GM18519 (cell line): Measurements from ENCODE around the gene KLHL26.

Experiments used
- ATAC-seq: cut with Tn5 transposase; IDR thresholded peaks from one replicate; pipeline ENCODE4 v1.9.1; 2021; ENCODE audit warnings: mild to moderate bottlenecking, moderate library complexity; ENCODE audit not compliant: unreplicated experiment, low FRiP score

Gene KLHL26

GRCh38 chr19:18612051-18612771, 24.6 kb upstream of the KLHL26 start:
- ATAC-seq: no peak

- ATAC-seq: no peak
Observed at GRCh38 chr19:18612772-18613588, 23.8 kb upstream of the KLHL26 start, which contains the start of gene TMEM59L. Gene TMEM59L, plus strand, starts transcription at chr19:18612870. Its CDS starts 89 bp downstream, at chr19:18612959.

GRCh38 chr19:18613589-18614234, 23.1 kb upstream of the KLHL26 start:
- no peak for ATAC-seq

- ATAC-seq: no peak
Observed at GRCh38 chr19:18616023-18616422, 20.8 kb upstream of the KLHL26 start.

- ATAC-seq: no peak
Observed at GRCh38 chr19:18617562-18617961, 19.3 kb upstream of the KLHL26 start.

- no peak for ATAC-seq
Observed at GRCh38 chr19:18618236-18618635, 18.6 kb upstream of the KLHL26 start.

- no peak for ATAC-seq
Observed at GRCh38 chr19:18620311-18620710, 16.5 kb upstream of the KLHL26 start.

- ATAC-seq: no peak
Observed at GRCh38 chr19:18620902-18621301, 15.9 kb upstream of the KLHL26 start.

GRCh38 chr19:18626906-18627305, 9.9 kb upstream of the KLHL26 start:
- no peak for ATAC-seq

- no peak for ATAC-seq
Observed at GRCh38 chr19:18629166-18630088, 7.4 kb upstream of the KLHL26 start.

- ATAC-seq: no peak
Observed at GRCh38 chr19:18633321-18633720, 3.5 kb upstream of the KLHL26 start.

- no peak for ATAC-seq
Observed at GRCh38 chr19:18634612-18635297, 2.1 kb upstream of the KLHL26 start.

- ATAC-seq: no peak
Observed at GRCh38 chr19:18635831-18636182, 1.0 kb upstream of the KLHL26 start.

GRCh38 chr19:18636183-18636968, 452 bp upstream of the KLHL26 start:
- ATAC-seq: peak; percentile 66

GRCh38 chr19:18637673-18638630, 1.1 kb downstream of the KLHL26 start:
- ATAC-seq: no peak

GRCh38 chr19:18639706-18640243, 2.9 kb downstream of the KLHL26 start:
- ATAC-seq: no peak

- no peak for ATAC-seq
Observed at GRCh38 chr19:18644196-18645034, 7.6 kb downstream of the KLHL26 start.
